Inflammatory macrophage treated with lipopolysaccharide for 1 hour (primary cell): ENCODE results near the gene CYLC1.

Experiments used
- DNase-seq, 2 donors: peaks; one replicate each; pipeline ENCODE4 v3.0.0-alpha.2; 2020 to 2022

The CYLC1 gene

GRCh38 chrX:83860846-83861245 is at the start of gene CYLC1:
Gene CYLC1, plus strand, starts transcription at chrX:83861146. Its CDS starts 37 bp downstream, at chrX:83861183.
- no peak for DNase-seq

- DNase-seq: no peak
Observed at GRCh38 chrX:83819304-83819703, 41.6 kb upstream of the CYLC1 start.

GRCh38 chrX:83829874-83830273 is 31.1 kb upstream of the CYLC1 start:
- DNase-seq: no peak

GRCh38 chrX:83845397-83845796 is 15.5 kb upstream of the CYLC1 start:
- peak in 1 of 2 donors; percentile 16 for DNase-seq

- DNase-seq: no peak
Observed at GRCh38 chrX:83847339-83847738, 13.6 kb upstream of the CYLC1 start.

- DNase-seq: no peak
Observed at GRCh38 chrX:83888585-83888984, 27.6 kb downstream of the CYLC1 start.

GRCh38 chrX:83892433-83892832 is 31.5 kb downstream of the CYLC1 start:
- no peak for DNase-seq

GRCh38 chrX:83906921-83907320 is 46.0 kb downstream of the CYLC1 start:
- DNase-seq: no peak

- DNase-seq: peak in 1 of 2 donors; percentile 2
Observed at GRCh38 chrX:83916525-83916924, 55.6 kb downstream of the CYLC1 start.

- DNase-seq: no peak
Observed at GRCh38 chrX:83934220-83934619, 73.3 kb downstream of the CYLC1 start.
